Ishikawa (cell line): ENCODE data around the gene HTRA3.

Experiments used
- CEBPB ChIP-seq: IDR thresholded peaks from 2 replicates; pipeline ENCODE4 v1.6.1; 2012
- CREB1 ChIP-seq: IDR thresholded peaks from 2 replicates; pipeline ENCODE4 v1.6.1; 2012; ENCODE audit warnings: low read depth
- EGR1 ChIP-seq: IDR thresholded peaks from 2 replicates; pipeline ENCODE4 v1.6.1; 2012
- EP300 ChIP-seq: IDR thresholded peaks from 2 replicates; pipeline ENCODE4 v1.6.1; 2012; ENCODE audit warnings: borderline replicate concordance
- FOXM1 ChIP-seq: IDR thresholded peaks from 2 replicates; pipeline ENCODE4 v1.6.1; 2012; ENCODE audit warnings: low read depth, borderline replicate concordance
- NFIC ChIP-seq: IDR thresholded peaks from 2 replicates; pipeline ENCODE4 v1.6.1; 2012
- RAD21 ChIP-seq: IDR thresholded peaks from 2 replicates; pipeline ENCODE4 v1.6.1; 2012; ENCODE audit warnings: low read depth
- TAF1 ChIP-seq: IDR thresholded peaks from 2 replicates; pipeline ENCODE4 v1.6.1; 2012; ENCODE audit warnings: low read depth, mild to moderate bottlenecking
- YY1 ChIP-seq: IDR thresholded peaks from 2 replicates; pipeline ENCODE4 v1.6.1; 2012; ENCODE audit warnings: low read depth
- TF ChIP-seq, protein P1 (sequence below): IDR thresholded peaks from 2 replicates; pipeline ENCODE4 v1.6.1; 2012; ENCODE audit warnings: low read depth, mild to moderate bottlenecking
- TF ChIP-seq, protein P2 (sequence below): IDR thresholded peaks from 2 replicates; pipeline ENCODE4 v1.6.1; 2012
- TF ChIP-seq, protein P3 (sequence below): IDR thresholded peaks from 2 replicates; pipeline ENCODE4 v1.6.1; 2012

GRCh38 chr4:8245884-8246833 is 23.4 kb upstream of the HTRA3 start:
- no peak for TF ChIP-seq EP300
- TF ChIP-seq, protein P1, sequence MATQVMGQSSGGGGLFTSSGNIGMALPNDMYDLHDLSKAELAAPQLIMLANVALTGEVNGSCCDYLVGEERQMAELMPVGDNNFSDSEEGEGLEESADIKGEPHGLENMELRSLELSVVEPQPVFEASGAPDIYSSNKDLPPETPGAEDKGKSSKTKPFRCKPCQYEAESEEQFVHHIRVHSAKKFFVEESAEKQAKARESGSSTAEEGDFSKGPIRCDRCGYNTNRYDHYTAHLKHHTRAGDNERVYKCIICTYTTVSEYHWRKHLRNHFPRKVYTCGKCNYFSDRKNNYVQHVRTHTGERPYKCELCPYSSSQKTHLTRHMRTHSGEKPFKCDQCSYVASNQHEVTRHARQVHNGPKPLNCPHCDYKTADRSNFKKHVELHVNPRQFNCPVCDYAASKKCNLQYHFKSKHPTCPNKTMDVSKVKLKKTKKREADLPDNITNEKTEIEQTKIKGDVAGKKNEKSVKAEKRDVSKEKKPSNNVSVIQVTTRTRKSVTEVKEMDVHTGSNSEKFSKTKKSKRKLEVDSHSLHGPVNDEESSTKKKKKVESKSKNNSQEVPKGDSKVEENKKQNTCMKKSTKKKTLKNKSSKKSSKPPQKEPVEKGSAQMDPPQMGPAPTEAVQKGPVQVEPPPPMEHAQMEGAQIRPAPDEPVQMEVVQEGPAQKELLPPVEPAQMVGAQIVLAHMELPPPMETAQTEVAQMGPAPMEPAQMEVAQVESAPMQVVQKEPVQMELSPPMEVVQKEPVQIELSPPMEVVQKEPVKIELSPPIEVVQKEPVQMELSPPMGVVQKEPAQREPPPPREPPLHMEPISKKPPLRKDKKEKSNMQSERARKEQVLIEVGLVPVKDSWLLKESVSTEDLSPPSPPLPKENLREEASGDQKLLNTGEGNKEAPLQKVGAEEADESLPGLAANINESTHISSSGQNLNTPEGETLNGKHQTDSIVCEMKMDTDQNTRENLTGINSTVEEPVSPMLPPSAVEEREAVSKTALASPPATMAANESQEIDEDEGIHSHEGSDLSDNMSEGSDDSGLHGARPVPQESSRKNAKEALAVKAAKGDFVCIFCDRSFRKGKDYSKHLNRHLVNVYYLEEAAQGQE: no peak
- TF ChIP-seq FOXM1: no peak
- TF ChIP-seq EGR1: no peak
- TF ChIP-seq, protein P2, sequence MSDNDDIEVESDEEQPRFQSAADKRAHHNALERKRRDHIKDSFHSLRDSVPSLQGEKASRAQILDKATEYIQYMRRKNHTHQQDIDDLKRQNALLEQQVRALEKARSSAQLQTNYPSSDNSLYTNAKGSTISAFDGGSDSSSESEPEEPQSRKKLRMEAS: no peak
- no peak for TF ChIP-seq RAD21
- TF ChIP-seq NFIC: no peak
- TF ChIP-seq CREB1: no peak
- no peak for TF ChIP-seq TAF1
- no peak for TF ChIP-seq YY1
- no peak for TF ChIP-seq CEBPB
- TF ChIP-seq, protein P3, sequence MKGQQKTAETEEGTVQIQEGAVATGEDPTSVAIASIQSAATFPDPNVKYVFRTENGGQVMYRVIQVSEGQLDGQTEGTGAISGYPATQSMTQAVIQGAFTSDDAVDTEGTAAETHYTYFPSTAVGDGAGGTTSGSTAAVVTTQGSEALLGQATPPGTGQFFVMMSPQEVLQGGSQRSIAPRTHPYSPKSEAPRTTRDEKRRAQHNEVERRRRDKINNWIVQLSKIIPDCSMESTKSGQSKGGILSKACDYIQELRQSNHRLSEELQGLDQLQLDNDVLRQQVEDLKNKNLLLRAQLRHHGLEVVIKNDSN: no peak
